ENCODE data around the gene NUFIP1. TPM values are rescaled to one million over a fixed set of nuclear protein-coding genes. Genes with fewer than 3 reads are reported as not detected.
"Not testable (repeated sequence)": the region's sequence is repeated elsewhere in the genome, so short reads cannot be mapped to it uniquely, and the experiment has no call there.

Gene NUFIP1
- polyA plus RNA-seq (ENCODE audit: insufficient read depth in 1 of 5, insufficient read length in 5 of 5, low replicate concordance in 1 of 5) = 10 to 100 TPM; 10.0 to 12.0 (median 11.5) TPM
- long read RNA-seq, donor 1, partial matches to known transcripts = 0 of 4 reads
- long read RNA-seq, donor 1, other reads (novel, unspliced or antisense) = 0 of 4 reads
- long read RNA-seq, donor 2 = 0 reads
- long read RNA-seq, donor 3, partial matches to known transcripts = 5 of 5 reads
- long read RNA-seq, donor 3, other reads (novel, unspliced or antisense) = 0 of 5 reads
- long read RNA-seq, donor 4, partial matches to known transcripts = 0 of 1 reads
- long read RNA-seq, donor 4, other reads (novel, unspliced or antisense) = 0 of 1 reads
- long read RNA-seq, donor 5, partial matches to known transcripts = 5 of 7 reads
- long read RNA-seq, donor 5, other reads (novel, unspliced or antisense) = 0 of 7 reads
- long read RNA-seq, donor 6, transcript NUFIP1-201 (10 exons, 3,492 nt) = major isoform, 5 of 5 reads
- long read RNA-seq, donor 6, partial matches to known transcripts = 0 of 5 reads
- long read RNA-seq, donor 6, other reads (novel, unspliced or antisense) = 0 of 5 reads
- long read RNA-seq, donor 7, partial matches to known transcripts = 0 of 2 reads
- long read RNA-seq, donor 7, other reads (novel, unspliced or antisense) = 0 of 2 reads
- long read RNA-seq, donor 8, partial matches to known transcripts = 0 of 2 reads
- long read RNA-seq, donor 8, other reads (novel, unspliced or antisense) = 0 of 2 reads

GRCh38 chr13:44989071-44989889, at the start of gene NUFIP1, which contains the start of gene GPALPP1:
Gene NUFIP1 (minus strand): TSS chr13:44989471. CDS start chr13:44989436, 35 bp downstream.
Gene GPALPP1 (plus strand): TSS chr13:44989538. CDS start chr13:44989655, 117 bp downstream.
- DNase-seq = peak; percentile 87 to 90

GRCh38 chr13:45036206-45036605, 46.9 kb upstream of the NUFIP1 start:
- no peak for DNase-seq

GRCh38 chr13:45034342-45034741, 45.1 kb upstream of the NUFIP1 start:
- no peak for DNase-seq

- DNase-seq = no peak
Measured at GRCh38 chr13:45024847-45025246, 35.6 kb upstream of the NUFIP1 start.

GRCh38 chr13:45021250-45021649, 32.0 kb upstream of the NUFIP1 start:
- no peak for DNase-seq

GRCh38 chr13:45019981-45020380, 30.7 kb upstream of the NUFIP1 start:
- DNase-seq = not testable (repeated sequence)

- no peak for DNase-seq
Measured at GRCh38 chr13:45016792-45017425, 27.6 kb upstream of the NUFIP1 start.

- DNase-seq = no peak
Measured at GRCh38 chr13:45015300-45015699, 26.0 kb upstream of the NUFIP1 start.

GRCh38 chr13:45011198-45011597, 21.9 kb upstream of the NUFIP1 start:
- DNase-seq = no peak

GRCh38 chr13:45007823-45008222, 18.6 kb upstream of the NUFIP1 start:
- no peak for DNase-seq

GRCh38 chr13:45007225-45007624, 18.0 kb upstream of the NUFIP1 start:
- no peak for DNase-seq

GRCh38 chr13:45004096-45004495, 14.8 kb upstream of the NUFIP1 start:
- DNase-seq = no peak

- no peak for DNase-seq
Measured at GRCh38 chr13:45003417-45003816, 14.1 kb upstream of the NUFIP1 start.

GRCh38 chr13:44989941-44990340, 670 bp upstream of the NUFIP1 start:
- no peak for DNase-seq

GRCh38 chr13:44978328-44978727, 10.9 kb downstream of the NUFIP1 start:
- DNase-seq = no peak

- no peak for DNase-seq
Measured at GRCh38 chr13:44976949-44977583, 12.2 kb downstream of the NUFIP1 start.

GRCh38 chr13:44976196-44976595, 13.1 kb downstream of the NUFIP1 start:
- DNase-seq = no peak

GRCh38 chr13:44974056-44974793, 15.0 kb downstream of the NUFIP1 start:
- no peak for DNase-seq

- no peak for DNase-seq
Measured at GRCh38 chr13:44972956-44973581, 16.2 kb downstream of the NUFIP1 start.
